ENCODE results near the gene OR52E8.
A peak's percentile ranks its signal among the peaks of the same experiment; 100 is the strongest.

Gene OR52E8

GRCh38 chr11:5857590-5857989 lies at the start of gene OR52E8:
Gene OR52E8 (minus strand): TSS chr11:5857690. CDS start chr11:5857690, 0 bp downstream.
- no peak for DNase-seq

- DNase-seq: no peak
Observed at GRCh38 chr11:5899534-5899933, 42.0 kb upstream of the OR52E8 start.

GRCh38 chr11:5892908-5893307 lies 35.4 kb upstream of the OR52E8 start, which contains the start of gene OR52E5:
Gene OR52E5 (plus strand): TSS chr11:5893208. CDS start chr11:5900777, 7,569 bp downstream.
- DNase-seq: no peak

GRCh38 chr11:5891216-5891800 lies 33.8 kb upstream of the OR52E8 start:
- no peak for DNase-seq

GRCh38 chr11:5887661-5888060 lies 30.2 kb upstream of the OR52E8 start:
- no peak for DNase-seq

- DNase-seq: no peak
Observed at GRCh38 chr11:5887172-5887571, 29.7 kb upstream of the OR52E8 start.

GRCh38 chr11:5881756-5882155 lies 24.3 kb upstream of the OR52E8 start:
- no peak for DNase-seq

- no peak for DNase-seq
Observed at GRCh38 chr11:5880329-5880728, 22.8 kb upstream of the OR52E8 start, which contains the start of gene OR52E4. Gene OR52E4 (plus strand): TSS chr11:5880629. CDS start chr11:5884293, 3,664 bp downstream.

- DNase-seq: no peak
Observed at GRCh38 chr11:5878564-5878963, 21.1 kb upstream of the OR52E8 start.

GRCh38 chr11:5865826-5866225 lies 8.3 kb upstream of the OR52E8 start:
- DNase-seq: no peak

- DNase-seq: no peak
Observed at GRCh38 chr11:5851002-5851401, 6.5 kb downstream of the OR52E8 start.

- DNase-seq: no peak
Observed at GRCh38 chr11:5847711-5848110, 9.8 kb downstream of the OR52E8 start.

GRCh38 chr11:5846701-5847100 lies 10.8 kb downstream of the OR52E8 start:
- DNase-seq: no peak

GRCh38 chr11:5841797-5842196 lies 15.7 kb downstream of the OR52E8 start, which contains the start of gene OR52E6:
Gene OR52E6 (minus strand): TSS chr11:5841897. CDS start chr11:5841897, 0 bp downstream.
- DNase-seq: no peak

GRCh38 chr11:5837695-5838094 lies 19.8 kb downstream of the OR52E8 start:
- no peak for DNase-seq

GRCh38 chr11:5833446-5833845 lies 24.0 kb downstream of the OR52E8 start:
- DNase-seq: no peak

- DNase-seq: no peak
Observed at GRCh38 chr11:5831196-5831829, 26.2 kb downstream of the OR52E8 start.

- DNase-seq: no peak
Observed at GRCh38 chr11:5818245-5818886, 39.1 kb downstream of the OR52E8 start.

- no peak for DNase-seq
Observed at GRCh38 chr11:5815534-5815933, 42.0 kb downstream of the OR52E8 start.

- DNase-seq: no peak
Observed at GRCh38 chr11:5809905-5810795, 47.3 kb downstream of the OR52E8 start.

- DNase-seq: peak; percentile 3 to 7
Observed at GRCh38 chr11:5809122-5809519, 48.4 kb downstream of the OR52E8 start.

GRCh38 chr11:5808500-5809121 lies 48.9 kb downstream of the OR52E8 start, which contains the start of gene OR52N2:
Gene OR52N2 (plus strand): TSS chr11:5808924. CDS start chr11:5820336, 11,412 bp downstream.
- DNase-seq: peak; percentile 70 to 79

Data from activated CD4-positive, alpha-beta T cell treated with anti-CD3 and anti-CD28 coated beads, Interleukin-2, amount 50 U/mL, for 48 hours (primary cell).